Right ventricle myocardium inferior (tissue), 1 donor: ENCODE data around the gene TRIM34. TPM values are rescaled to one million over a fixed set of nuclear protein-coding genes. Genes with fewer than 3 reads are reported as not detected.
"Not testable (repeated sequence)": the region's sequence is repeated elsewhere in the genome, so short reads cannot be mapped to it uniquely, and the experiment has no call there.

Experiments used
- ATAC-seq: fragments of 200-7000 bp; cut with Tn5 transposase; one replicate; pipeline ENCODE4 v1.9.1; 2020; ENCODE audit warnings: mild to moderate bottlenecking, moderate library complexity
- DNase-seq: peaks from one replicate; pipeline ENCODE4 v3.0.0; 2021; ENCODE audit errors: missing footprints
- intact Hi-C: fragments of 100-400 bp; cut with DNase I; formaldehyde crosslinking; loops from one replicate; pipeline ENCODE4 v1.11.0; 2022
- total RNA-seq: library from RNA; stranded (reverse); fragmentation: NEBNext Ultra II Directional; extraction: Animal tissue kit (Norgen Biotek cat#: 25700); gene quantifications from one replicate; pipeline ENCODE4 v1.2.1, GENCODE V29; 2021
- donor health status: DM: no; HTN: yes; CAD: no; lungs with severe emphysema.

Gene TRIM34
- total RNA-seq, 1 donor from 2014 or later, result 2.8 TPM

- no peak for ATAC-seq
- DNase-seq, result no peak
- intact Hi-C loops, result no loop called here
Observed at GRCh38 chr11:5671831-5672230, 47.0 kb downstream of the TRIM34 start.

DNA sequence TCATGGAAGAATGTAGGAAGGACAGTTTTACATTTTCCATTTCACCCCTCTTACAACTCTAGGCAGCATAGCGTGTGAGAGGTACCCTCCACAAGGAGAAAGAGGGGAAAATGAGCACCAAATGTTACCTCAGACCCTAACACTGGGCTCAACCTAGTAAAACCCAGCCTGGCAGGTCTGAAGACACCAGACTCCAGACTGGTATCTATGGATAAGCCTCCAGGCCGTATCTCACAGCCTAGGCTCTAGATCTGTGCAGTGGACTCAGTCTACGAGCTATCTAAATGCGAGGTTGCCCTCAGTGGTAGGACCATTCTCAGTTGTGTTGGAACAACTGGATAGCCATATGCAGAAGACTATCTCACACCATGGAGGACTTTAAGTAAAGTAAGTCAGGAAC, 49.6 kb downstream of the TRIM34 start:
- no peak for ATAC-seq

GRCh38 chr11:5679811-5680210, 55.0 kb downstream of the TRIM34 start:
- intact Hi-C loops, result no loop called here
- ATAC-seq, result no peak
- DNase-seq, result no peak

More for the DNA sequence above, 49.6 kb downstream of the TRIM34 start:
- no peak for DNase-seq
- intact Hi-C loops, result no loop called here

GRCh38 chr11:5682890-5683441, 58.2 kb downstream of the TRIM34 start:
- ATAC-seq, intact Hi-C loops, DNase-seq: not testable (repeated sequence)

DNA sequence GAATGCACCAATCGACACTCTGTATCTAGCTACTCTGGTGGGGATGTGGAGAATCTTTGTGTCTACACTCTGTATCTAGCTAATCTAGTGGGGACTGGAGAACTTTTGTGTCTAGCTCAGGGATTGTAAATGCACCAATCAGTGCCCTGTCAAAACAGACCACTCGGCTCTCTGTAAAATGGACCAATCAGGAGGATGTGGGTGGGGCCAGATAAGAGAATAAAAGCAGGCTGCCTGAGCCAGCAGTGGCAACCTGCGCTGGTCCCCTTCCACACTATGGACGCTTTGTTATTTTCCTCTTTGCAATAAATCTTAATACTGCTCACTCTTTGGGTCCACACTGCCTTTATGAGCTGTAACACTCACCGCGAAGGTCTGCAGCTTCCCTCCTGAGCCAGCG, 58.8 kb downstream of the TRIM34 start:
- intact Hi-C loops, result loop anchor here (2.0 kb wide), 1 partner anchor 125 kb away; the partner anchor contains the start of gene OR52N2
- ATAC-seq, result not testable (repeated sequence)
- peak; percentile 57 for DNase-seq

- DNase-seq (no peak), ATAC-seq (no peak)
- intact Hi-C loops, result loop anchor here (2.0 kb wide), 1 partner anchor 125 kb away; the partner anchor contains the start of gene OR52N2
Observed at GRCh38 chr11:5684036-5684645, 59.3 kb downstream of the TRIM34 start.

- DNase-seq (peak; percentile 91), ATAC-seq (peak; percentile 98)
- intact Hi-C loops, result loop anchor here (2.0 kb wide), 1 partner anchor 124 kb away; the partner anchor contains the start of gene OR52N2
Observed at GRCh38 chr11:5684646-5685362, 60.0 kb downstream of the TRIM34 start, which contains the start of gene TRIM5. TSS of gene TRIM5 (minus strand) at chr11:5685074. CDS start at chr11:5680177, 4,897 bp downstream.

- ATAC-seq (no peak), DNase-seq (no peak)
- intact Hi-C loops, result no loop called here
Observed at GRCh38 chr11:5686426-5686825, 61.6 kb downstream of the TRIM34 start.

GRCh38 chr11:5688482-5688881, 63.7 kb downstream of the TRIM34 start:
- DNase-seq (no peak), ATAC-seq (no peak)
- intact Hi-C loops, result no loop called here

DNA sequence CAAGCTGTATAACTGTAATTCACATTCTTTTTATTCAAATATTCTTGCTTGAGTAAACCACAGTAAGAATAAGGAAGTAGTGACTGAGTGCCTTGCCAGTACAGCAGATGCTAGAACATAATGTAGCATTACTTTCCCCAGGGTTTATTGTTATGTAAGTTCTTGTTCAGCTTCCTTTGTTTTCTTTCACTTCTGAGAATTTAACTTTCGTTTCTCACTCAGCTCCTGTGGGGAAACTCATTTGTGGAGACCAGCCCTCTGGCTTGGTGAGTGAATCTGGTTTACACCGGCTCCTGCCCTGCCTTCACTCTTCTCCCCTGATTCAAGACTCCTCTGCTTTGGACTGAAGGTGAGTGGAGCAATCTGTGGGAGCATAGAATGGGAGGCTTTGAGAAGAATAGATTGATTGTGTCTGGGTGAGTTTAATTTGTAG, 64.8 kb downstream of the TRIM34 start, which contains the start of gene TRIM22:
TRIM22 (plus strand) TSS at position 240 of the 433 bp plus-strand sequence. CDS start 6,443 bp downstream, outside the sequence.
- DNase-seq, result no peak
- intact Hi-C loops, result no loop called here

GRCh38 chr11:5690216-5690615, 65.4 kb downstream of the TRIM34 start:
- peak; percentile 83 for ATAC-seq
- intact Hi-C loops, result no loop called here
- DNase-seq, result no peak

More for the DNA sequence above, 64.8 kb downstream of the TRIM34 start, which contains the start of gene TRIM22:
- peak; percentile 76 for ATAC-seq

DNA sequence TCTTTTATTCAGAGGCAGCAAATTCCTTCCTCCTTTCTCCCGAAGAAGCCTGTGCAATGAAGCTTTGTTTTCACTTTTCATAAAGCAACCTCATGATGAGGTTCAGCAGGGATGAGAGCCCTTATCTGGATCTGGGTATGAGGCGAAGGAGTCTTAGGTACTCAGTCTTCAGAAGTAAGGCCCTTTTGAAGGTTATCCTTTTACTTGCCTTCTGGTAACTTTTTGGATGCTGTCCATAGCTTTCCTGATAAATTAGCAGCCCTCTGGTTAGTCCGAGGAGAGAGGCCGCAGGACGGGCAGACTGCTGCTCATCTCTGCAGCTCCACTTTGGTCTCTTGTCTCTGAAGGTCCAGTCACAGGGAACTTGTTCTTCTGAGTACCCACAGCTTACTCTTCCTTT, 65.9 kb downstream of the TRIM34 start:
- intact Hi-C loops, result no loop called here

DNA sequence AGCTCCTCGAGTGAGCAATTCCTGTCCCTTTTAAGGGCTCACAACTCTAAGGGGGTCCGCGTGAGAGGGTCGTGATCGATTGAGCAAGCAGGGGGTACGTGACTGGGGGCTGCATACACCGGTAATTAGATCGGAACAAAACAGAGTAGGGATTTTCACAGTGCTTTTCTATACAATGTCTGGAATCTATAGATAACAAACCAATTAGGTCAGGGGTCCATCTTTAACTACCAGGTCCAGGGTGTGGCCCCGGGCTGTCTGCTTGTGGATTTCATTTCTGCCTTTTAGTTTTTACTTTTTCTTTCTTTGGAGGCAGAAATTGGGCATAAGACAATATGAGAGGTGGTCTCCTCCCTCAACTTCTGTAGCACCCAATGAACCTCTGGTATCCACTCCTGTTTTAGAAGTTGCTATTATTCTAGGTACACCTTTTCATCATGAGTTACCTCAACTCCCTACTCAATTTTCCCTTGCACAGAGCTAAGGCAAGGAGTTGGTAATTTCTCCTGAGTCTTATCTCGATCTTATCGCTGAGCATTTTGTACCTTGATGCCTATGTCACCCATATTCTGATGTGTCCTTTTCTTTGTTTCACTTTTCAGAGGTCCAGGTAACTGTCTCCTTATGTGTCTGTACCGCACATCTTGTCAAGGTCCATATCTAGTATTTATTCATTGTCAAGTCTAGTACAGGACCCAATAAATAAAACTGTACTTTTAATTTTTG, 66.6 kb downstream of the TRIM34 start:
- intact Hi-C loops, DNase-seq, ATAC-seq: not testable (repeated sequence)

More for the DNA sequence above, 65.9 kb downstream of the TRIM34 start:
- DNase-seq (no peak), ATAC-seq (peak; percentile 26)

DNA sequence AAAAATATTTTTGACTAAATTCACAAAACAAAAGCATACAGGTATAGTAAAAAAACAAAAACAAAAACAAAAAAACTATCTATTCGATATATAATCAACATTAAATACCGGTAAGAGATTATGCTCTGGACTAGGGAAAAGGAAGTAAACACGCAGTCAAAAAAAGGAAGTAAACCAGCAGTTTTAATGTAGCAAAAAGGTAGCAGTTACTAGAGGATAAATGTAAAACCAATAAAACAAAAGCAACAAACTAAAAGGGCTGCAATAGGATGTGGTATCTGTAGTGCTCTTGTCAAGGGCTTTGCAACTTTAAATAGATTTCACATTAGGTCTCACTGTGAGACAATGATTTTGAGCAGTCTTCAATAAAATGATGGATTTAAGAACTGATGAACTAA, 67.2 kb downstream of the TRIM34 start:
- no peak for ATAC-seq
- no peak for DNase-seq
- intact Hi-C loops, result no loop called here

Other genes starting within 250 kb of the TRIM34 start
- not detected for gene OR51M1, start 241.2 kb upstream of the TRIM34 start, total RNA-seq
- gene OR51Q1, start 202.9 kb upstream of the TRIM34 start, total RNA-seq, result not detected
- not detected for gene OR51I1, start 183.5 kb upstream of the TRIM34 start, total RNA-seq
- gene OR51I2, start 175.7 kb upstream of the TRIM34 start, total RNA-seq, result not detected
- not detected for gene OR52D1, start 136.3 kb upstream of the TRIM34 start, total RNA-seq
- not detected for gene UBQLN3, start 115.0 kb upstream of the TRIM34 start, total RNA-seq
- 0.24 TPM for gene UBQLNL, start 108.3 kb upstream of the TRIM34 start, total RNA-seq
- not detected for gene OR52H1, start 76.5 kb upstream of the TRIM34 start, total RNA-seq
- not detected for gene OR52B6, start 44.1 kb upstream of the TRIM34 start, total RNA-seq
- 0.84 TPM for gene TRIM6, start 28.4 kb upstream of the TRIM34 start, total RNA-seq
- 9.8 TPM for gene TRIM5, start 60.1 kb downstream of the TRIM34 start, total RNA-seq
- 22.4 TPM for gene TRIM22, start 64.8 kb downstream of the TRIM34 start, total RNA-seq
- not detected for gene OR56B1, start 111.4 kb downstream of the TRIM34 start, total RNA-seq
- gene OR52N4, start 129.2 kb downstream of the TRIM34 start, total RNA-seq, result not detected
- gene OR52N5, start 158.4 kb downstream of the TRIM34 start, total RNA-seq, result not detected
- not detected for gene OR52N1, start 166.3 kb downstream of the TRIM34 start, total RNA-seq
- gene OR52N2, start 183.9 kb downstream of the TRIM34 start, total RNA-seq, result not detected
- gene OR52E6, start 216.9 kb downstream of the TRIM34 start, total RNA-seq, result not detected
- gene OR52E8, start 232.7 kb downstream of the TRIM34 start, total RNA-seq, result not detected